ENCODE measurements around the gene SH3RF2.

SH3RF2 gene

GRCh38 chr5:145987856-145988255 is 51.5 kb downstream of the SH3RF2 start:
- Histone ChIP-seq H3K9me3 (replicated peaks; ENCODE audit: insufficient read depth, low read length) (no peaks in the 10 kb centered on the region), H3K27me3 (replicated peaks; ENCODE audit: insufficient read depth, low read length) (no peaks in the 10 kb centered on the region), H4K20me1 (ENCODE audit: insufficient read depth, low read length) (no peaks in the 10 kb centered on the region), H3K9ac (ENCODE audit: low read length) (no peak overlapping the region), H3K4me1 (ENCODE audit: low read length) (no peaks in the 10 kb centered on the region), H3F3A (ENCODE audit: insufficient read depth, low read length) (no peaks in the 10 kb centered on the region), H3K79me2 (ENCODE audit: low read length) (no peaks in the 10 kb centered on the region), H3K27ac (ENCODE audit: low read length) (no peak overlapping the region), H3K4me2 (ENCODE audit: low read depth, low read length) (no peak overlapping the region), H3K4me3 (ENCODE audit: low read length) (no peak overlapping the region), H3K36me3 (replicated peaks; ENCODE audit: insufficient read depth, low read length) (no peaks in the 10 kb centered on the region), H2AFZ (ENCODE audit: low read length) (no peak overlapping the region), H3K9me2 (replicated peaks; ENCODE audit: insufficient read depth, low read length) (no peaks in the 10 kb centered on the region)
- DNase-seq, result no peak
- TF ChIP-seq EZH2phosphoT487 (IDR thresholded peaks at IDR 0.05; ENCODE audit: low read length), result no peak

- no peaks in the 10 kb centered on the region for H3F3A ChIP-seq (ENCODE audit: insufficient read depth, low read length)
- TF ChIP-seq EZH2phosphoT487 (IDR thresholded peaks at IDR 0.05; ENCODE audit: low read length) (no peak), CTCF (IDR thresholded peaks at IDR 0.05; ENCODE audit: low read length) (no peak), EZH2 (optimal IDR thresholded peaks at IDR 0.05; ENCODE audit: low read depth, low read length) (no peak)
- no peaks in the 10 kb centered on the region for H3K27me3 ChIP-seq (replicated peaks; ENCODE audit: insufficient read depth, low read length)
- H3K4me1 ChIP-seq (ENCODE audit: low read length), result no peaks in the 10 kb centered on the region
- H2AFZ ChIP-seq (ENCODE audit: low read length), result no peak overlapping the region
- H3K27ac ChIP-seq (ENCODE audit: low read length), result no peak overlapping the region
- H3K9me2 ChIP-seq (replicated peaks; ENCODE audit: insufficient read depth, low read length), result no peaks in the 10 kb centered on the region
- H3K79me2 ChIP-seq (ENCODE audit: low read length), result no peaks in the 10 kb centered on the region
- DNase-seq, result no peak
- no peaks in the 10 kb centered on the region for H4K20me1 ChIP-seq (ENCODE audit: insufficient read depth, low read length)
- no peak overlapping the region for H3K4me3 ChIP-seq (ENCODE audit: low read length)
- no peak overlapping the region for H3K4me2 ChIP-seq (ENCODE audit: low read depth, low read length)
- no peaks in the 10 kb centered on the region for H3K9me3 ChIP-seq (replicated peaks; ENCODE audit: insufficient read depth, low read length)
- H3K36me3 ChIP-seq (replicated peaks; ENCODE audit: insufficient read depth, low read length), result no peaks in the 10 kb centered on the region
- no peak overlapping the region for H3K9ac ChIP-seq (ENCODE audit: low read length)
Observed at GRCh38 chr5:145988993-145989392, 52.6 kb downstream of the SH3RF2 start.

GRCh38 chr5:145989428-145989827 is 53.0 kb downstream of the SH3RF2 start:
- H3F3A ChIP-seq (ENCODE audit: insufficient read depth, low read length), result no peaks in the 10 kb centered on the region
- no peaks in the 10 kb centered on the region for H3K79me2 ChIP-seq (ENCODE audit: low read length)
- no peak overlapping the region for H3K4me2 ChIP-seq (ENCODE audit: low read depth, low read length)
- no peak overlapping the region for H2AFZ ChIP-seq (ENCODE audit: low read length)
- no peaks in the 10 kb centered on the region for H3K9me2 ChIP-seq (replicated peaks; ENCODE audit: insufficient read depth, low read length)
- no peak overlapping the region for H3K4me3 ChIP-seq (ENCODE audit: low read length)
- no peaks in the 10 kb centered on the region for H3K4me1 ChIP-seq (ENCODE audit: low read length)
- DNase-seq, result no peak
- no peak for TF ChIP-seq EZH2 (optimal IDR thresholded peaks at IDR 0.05; ENCODE audit: low read depth, low read length)
- TF ChIP-seq CTCF (IDR thresholded peaks at IDR 0.05; ENCODE audit: low read length), result no peak
- no peak for TF ChIP-seq EZH2phosphoT487 (IDR thresholded peaks at IDR 0.05; ENCODE audit: low read length)
- no peaks in the 10 kb centered on the region for H3K27me3 ChIP-seq (replicated peaks; ENCODE audit: insufficient read depth, low read length)
- H3K9ac ChIP-seq (ENCODE audit: low read length), result no peak overlapping the region
- H3K27ac ChIP-seq (ENCODE audit: low read length), result no peak overlapping the region
- no peaks in the 10 kb centered on the region for H3K36me3 ChIP-seq (replicated peaks; ENCODE audit: insufficient read depth, low read length)
- H4K20me1 ChIP-seq (ENCODE audit: insufficient read depth, low read length), result no peaks in the 10 kb centered on the region
- H3K9me3 ChIP-seq (replicated peaks; ENCODE audit: insufficient read depth, low read length), result no peaks in the 10 kb centered on the region

- TF ChIP-seq CTCF (IDR thresholded peaks at IDR 0.05; ENCODE audit: low read length) (no peak), EZH2phosphoT487 (IDR thresholded peaks at IDR 0.05; ENCODE audit: low read length) (no peak), EZH2 (optimal IDR thresholded peaks at IDR 0.05; ENCODE audit: low read depth, low read length) (no peak)
- Histone ChIP-seq H4K20me1 (ENCODE audit: insufficient read depth, low read length) (no peaks in the 10 kb centered on the region), H3K9me2 (replicated peaks; ENCODE audit: insufficient read depth, low read length) (no peaks in the 10 kb centered on the region), H3K9ac (ENCODE audit: low read length) (no peak overlapping the region), H3K79me2 (ENCODE audit: low read length) (no peaks in the 10 kb centered on the region), H3K27me3 (replicated peaks; ENCODE audit: insufficient read depth, low read length) (no peaks in the 10 kb centered on the region), H3K4me3 (ENCODE audit: low read length) (no peak overlapping the region), H2AFZ (ENCODE audit: low read length) (no peak overlapping the region), H3K27ac (ENCODE audit: low read length) (no peak overlapping the region), H3K4me2 (ENCODE audit: low read depth, low read length) (no peak overlapping the region), H3K4me1 (ENCODE audit: low read length) (no peaks in the 10 kb centered on the region), H3F3A (ENCODE audit: insufficient read depth, low read length) (no peaks in the 10 kb centered on the region), H3K9me3 (replicated peaks; ENCODE audit: insufficient read depth, low read length) (no peaks in the 10 kb centered on the region), H3K36me3 (replicated peaks; ENCODE audit: insufficient read depth, low read length) (no peaks in the 10 kb centered on the region)
- no peak for DNase-seq
Observed at GRCh38 chr5:145990170-145990569, 53.8 kb downstream of the SH3RF2 start.
